NOMO-1 treated with dmso at 0.1 percent for 144 hours (cell line): Measurements from ENCODE around the gene LGR6.

Experiments
- DNase-seq: peaks from one replicate; lab custom pipeline; 2025; ENCODE audit not compliant: unreplicated experiment; lab: John Stamatoyannopoulos, UW

LGR6 gene

DNA sequence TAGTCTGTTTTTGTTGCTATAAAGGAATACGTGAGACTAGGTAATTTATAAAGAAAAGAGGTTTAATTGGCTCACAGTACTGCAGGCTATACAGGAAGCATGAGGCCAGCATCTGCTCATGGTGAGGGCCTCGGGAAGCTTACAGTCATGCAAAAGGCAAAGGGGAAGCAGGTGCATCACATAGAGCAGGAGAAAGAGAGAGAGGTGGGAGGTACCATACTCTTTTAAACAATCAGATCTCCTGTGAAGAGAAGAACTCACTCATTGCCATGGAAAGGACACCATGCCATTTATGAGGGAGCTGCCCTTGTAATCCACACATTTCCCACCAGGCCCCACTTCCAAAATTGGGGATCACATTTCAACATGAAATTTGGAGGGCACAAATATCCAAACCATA is 167.6 kb downstream of the LGR6 start:
- DNase-seq: no peak

DNA sequence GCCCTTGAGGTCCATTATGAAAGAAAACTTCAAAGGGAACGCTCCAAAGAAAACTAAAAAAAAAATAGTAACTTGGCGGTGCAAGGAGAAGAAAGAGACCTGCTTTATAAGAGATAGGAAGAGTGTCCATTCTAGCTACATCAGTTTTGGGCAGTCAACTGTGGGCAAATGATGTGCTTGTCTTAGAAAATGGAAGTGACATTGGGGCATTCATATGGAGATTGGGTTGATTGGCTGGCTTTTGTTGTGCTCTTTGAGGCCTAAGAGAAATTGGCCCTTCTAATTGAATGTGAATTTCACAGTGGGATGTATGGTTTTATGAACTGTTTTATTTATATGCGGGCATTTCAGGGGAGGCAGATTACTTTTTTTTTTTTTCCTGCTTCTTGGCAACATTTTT is 168.1 kb downstream of the LGR6 start:
- DNase-seq: no peak

GRCh38 chr1:202362212-202362611 is 168.6 kb downstream of the LGR6 start:
- no peak for DNase-seq

DNA sequence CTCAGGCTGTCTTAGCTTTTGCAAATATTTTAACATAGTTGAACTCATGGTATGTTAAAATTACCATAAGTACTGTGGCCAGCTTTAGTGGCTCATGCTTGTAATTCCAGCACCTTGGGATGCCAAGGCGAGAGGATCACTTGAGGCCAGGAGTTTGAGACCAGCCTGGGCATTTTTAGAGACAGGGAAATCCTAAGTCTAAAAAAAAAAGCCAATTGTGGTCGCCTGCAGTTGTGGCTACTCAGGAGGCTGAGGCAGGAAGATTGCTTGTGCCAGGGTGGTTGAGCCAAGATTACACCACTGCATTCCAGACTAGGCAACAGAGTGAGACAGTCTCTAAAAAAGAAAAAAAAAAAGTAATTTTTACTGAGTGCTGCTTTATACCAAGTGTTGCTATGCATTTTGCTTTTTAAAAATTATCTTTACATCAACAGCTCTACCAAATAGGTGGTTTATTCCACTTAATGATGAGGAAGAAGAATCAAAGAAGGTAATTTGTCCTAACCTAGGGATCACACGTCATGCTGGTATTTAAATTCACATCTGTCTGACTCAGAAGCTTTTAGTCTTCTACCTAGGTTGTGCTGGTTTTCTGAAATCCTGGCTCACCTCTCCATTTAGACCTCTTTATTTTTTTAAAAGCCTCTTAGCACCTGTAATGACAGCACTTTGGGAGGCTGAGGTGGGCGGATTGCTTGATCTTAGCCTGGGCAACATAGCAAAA is 171.7 kb downstream of the LGR6 start:
- no peak for DNase-seq

DNA sequence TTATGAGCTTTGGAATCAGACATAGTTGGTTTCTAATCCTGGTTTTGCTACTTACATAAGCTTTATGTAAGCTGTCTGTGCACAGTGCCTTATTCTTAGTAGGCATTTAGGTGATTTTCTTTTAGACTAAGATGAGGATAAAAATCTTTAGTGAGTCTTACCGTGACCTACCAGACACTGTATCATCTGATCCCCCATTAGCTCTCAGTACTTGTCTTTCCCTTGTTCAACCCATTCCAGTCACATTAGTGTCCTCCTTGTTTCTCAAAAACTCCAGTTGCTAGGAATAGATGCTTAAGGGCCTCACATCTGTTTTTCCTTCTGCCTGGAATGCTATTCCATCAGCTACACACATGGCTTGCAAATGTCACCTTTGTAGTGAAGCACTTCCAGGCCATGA is 173.7 kb downstream of the LGR6 start:
- DNase-seq: no peak
